GM18951 (cell line): ENCODE data around the gene FBXO24.

Source experiments
- POLR2A ChIP-seq: IDR thresholded peaks from 4 replicates; pipeline ENCODE4 v1.6.1; 2011; ENCODE audit warnings: mild to moderate bottlenecking; ENCODE audit not compliant: insufficient read length, insufficient read depth; ENCODE audit errors: extremely low read depth
- in situ Hi-C: fragments of 300-500 bp; cut with MboI; formaldehyde crosslinking; loops from one replicate; pipeline ENCODE4 v1.12.0; 2022; ENCODE audit warnings: low sequenced_read_pairs, mixed read lengths, inconsistent platforms; ENCODE audit not compliant: unreplicated experiment

The FBXO24 gene

DNA sequence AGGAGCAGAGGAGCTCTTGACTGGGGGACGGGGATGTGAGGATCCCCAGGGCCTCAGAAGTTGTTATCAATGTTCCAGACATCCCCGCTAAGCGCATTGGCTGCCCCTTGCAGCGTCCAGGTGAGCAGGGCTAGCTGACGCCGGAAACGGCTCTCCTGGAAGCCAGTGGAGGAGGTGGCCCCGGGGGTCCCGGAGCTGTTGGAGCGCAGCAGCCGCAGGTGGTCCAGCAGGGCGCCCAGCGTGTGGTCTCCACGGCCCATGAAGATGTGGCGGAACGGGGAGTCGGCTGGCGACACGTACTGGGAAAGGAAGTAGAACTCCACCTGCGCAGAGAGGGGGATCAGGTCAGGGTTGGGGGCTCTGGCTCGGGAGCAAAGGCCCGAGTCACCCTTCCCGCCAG, 34.7 kb downstream of the FBXO24 start:
- no peak for TF ChIP-seq POLR2A
- in situ Hi-C loops: no loop called here

GRCh38 chr7:100621554-100621953, 35.4 kb downstream of the FBXO24 start:
- no peak for TF ChIP-seq POLR2A
- in situ Hi-C loops: no loop called here

DNA sequence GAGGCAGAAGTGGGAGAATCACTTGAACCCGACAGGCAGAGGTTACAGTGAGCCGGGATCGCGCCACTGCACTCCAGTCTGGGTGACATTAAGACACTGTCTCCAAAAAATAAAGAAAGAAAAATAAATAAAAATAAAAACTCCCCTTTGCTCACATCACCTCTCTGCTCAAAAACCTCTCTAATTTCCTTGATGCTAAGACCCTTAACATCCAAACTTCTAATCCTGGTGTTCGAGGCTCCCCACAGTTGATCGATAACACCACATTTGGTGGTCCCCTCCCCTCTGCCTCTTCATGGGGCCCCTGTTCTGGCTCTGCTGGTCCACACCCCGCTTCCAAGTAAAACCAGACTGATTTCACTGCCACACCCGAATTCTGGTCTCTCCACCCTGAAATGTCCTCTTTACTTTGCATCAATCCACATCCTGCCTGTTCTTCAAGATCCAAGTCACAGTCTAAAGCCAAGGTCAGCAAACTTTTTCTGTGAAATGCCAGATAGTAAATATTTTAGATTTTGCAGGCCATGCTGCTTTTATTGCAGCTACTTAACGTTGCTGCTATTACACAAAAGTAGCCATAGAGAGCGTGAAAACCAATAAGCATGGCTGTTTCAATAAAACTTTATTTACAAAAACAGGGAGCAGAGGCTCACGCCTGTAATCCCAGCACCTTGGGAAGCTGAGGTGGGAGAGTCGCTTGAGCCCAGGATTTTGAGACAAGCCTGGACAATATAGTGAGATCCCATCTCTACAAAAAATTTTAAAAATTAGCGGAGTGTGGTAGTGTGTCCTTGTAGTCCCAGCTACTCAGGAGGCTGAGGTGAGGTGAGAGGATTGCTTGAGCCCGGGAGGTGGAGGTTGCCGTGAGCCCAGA, 38.1 kb downstream of the FBXO24 start:
- in situ Hi-C loops: no loop called here
- no peak for TF ChIP-seq POLR2A

- in situ Hi-C loops: no loop called here
- TF ChIP-seq POLR2A: no peak
Measured at GRCh38 chr7:100626055-100626454, 39.9 kb downstream of the FBXO24 start.

DNA sequence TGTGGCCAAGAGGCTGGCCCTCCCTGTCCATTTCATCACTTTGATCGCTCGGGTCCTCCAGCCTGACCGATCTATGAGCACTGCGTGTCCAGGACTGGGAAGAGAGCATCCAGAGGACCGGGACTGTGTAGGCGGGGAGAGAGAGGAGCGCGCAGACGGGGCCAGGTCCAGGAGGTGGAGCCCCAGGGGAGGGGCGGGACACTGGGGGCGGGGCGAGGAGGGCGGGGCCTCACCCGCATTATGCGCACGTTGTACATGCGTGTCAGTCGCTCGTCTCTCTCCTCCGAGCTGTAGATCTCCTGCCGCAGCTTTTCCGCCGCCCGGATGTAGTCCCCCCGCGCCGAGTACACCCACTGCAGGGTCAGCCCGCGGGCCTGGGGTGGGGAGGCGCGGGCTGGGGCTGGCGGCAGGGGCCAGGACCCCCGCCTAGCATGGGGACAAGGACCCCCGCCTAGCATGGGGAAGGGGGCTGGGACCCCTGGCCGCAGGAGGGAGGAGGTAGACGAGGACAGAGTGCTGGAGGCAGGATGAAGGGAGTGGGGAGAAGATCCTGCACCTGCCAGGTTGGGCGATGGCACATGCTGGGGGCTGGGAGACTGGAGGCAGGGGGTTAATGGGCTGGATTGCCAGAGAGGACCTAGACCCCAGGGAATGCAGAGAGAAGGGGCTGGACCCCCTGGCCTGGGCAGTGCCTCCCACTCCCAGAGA, 40.6 kb downstream of the FBXO24 start:
- in situ Hi-C loops: no loop called here
- TF ChIP-seq POLR2A: peak; percentile 63

DNA sequence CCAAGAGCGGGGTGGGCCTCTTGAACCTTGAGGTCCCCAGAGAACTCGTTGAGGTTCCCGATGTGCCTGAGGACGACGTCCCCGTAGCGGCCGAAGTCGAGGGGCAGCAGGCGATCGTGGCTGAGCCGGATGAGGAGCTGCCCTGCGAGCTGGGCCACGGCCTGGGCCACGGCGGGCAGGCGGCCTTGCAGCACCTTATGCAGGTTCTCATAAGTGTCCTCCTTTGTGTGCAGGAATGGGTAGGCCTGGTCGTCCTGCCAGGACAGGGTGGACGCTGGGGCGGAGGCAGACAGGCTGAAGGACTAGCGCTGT, 41.1 kb downstream of the FBXO24 start:
- in situ Hi-C loops: no loop called here

DNA sequence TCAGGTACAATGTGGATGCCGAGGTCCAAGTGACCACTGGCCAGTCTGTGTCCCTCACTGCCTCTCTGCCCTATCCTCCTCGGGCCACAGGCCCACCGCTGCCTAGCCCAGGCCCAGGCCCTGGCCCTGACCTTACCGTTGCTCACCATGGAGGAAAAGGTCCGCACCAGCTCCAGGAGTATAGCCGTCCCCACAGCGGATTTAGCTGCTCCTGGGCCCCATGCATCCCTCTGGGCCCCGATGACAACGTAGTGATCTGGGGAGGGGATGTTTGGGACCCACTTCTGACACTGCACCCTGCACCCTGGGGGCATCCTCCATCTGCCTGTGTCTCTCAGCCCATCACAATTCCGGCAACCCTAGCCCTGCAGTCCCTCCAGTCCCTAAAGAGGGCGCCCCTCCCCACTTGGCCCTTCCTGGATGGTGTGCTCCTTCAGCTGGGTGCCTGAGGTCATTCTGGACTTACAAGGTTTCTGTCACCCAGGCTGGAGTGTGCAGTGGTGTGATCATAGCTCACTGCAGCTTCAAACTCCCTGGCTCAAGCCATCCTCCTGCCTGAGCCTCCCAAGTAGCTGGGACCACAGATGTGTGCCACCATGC, 43.1 kb downstream of the FBXO24 start:
- TF ChIP-seq POLR2A: no peak
- in situ Hi-C loops: no loop called here

More for the DNA sequence above, 41.1 kb downstream of the FBXO24 start:
- TF ChIP-seq POLR2A: no peak

DNA sequence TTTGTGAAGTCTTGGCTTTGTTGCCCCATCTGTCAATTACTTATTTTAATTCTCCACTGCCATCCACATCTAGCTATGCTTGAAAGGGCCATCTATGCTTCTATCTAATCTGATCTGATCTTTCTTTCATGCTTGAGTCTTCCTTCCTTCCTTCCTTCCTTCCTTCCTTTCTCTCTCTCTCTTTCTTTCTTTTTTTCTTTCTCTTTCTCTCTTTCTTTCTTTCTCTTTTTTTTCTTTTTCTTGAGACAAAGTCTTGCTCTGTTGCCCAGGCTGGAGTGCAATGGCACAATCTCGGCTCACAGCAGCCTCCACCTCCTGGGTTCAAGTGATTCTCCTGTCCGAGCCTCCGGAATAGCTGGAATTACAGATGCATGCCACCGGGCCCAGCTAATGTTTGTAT, 43.9 kb downstream of the FBXO24 start:
- in situ Hi-C loops: no loop called here

GRCh38 chr7:100632951-100633717, 47.0 kb downstream of the FBXO24 start:
- in situ Hi-C loops: no loop called here

More for the DNA sequence above, 43.9 kb downstream of the FBXO24 start:
- no peak for TF ChIP-seq POLR2A

DNA sequence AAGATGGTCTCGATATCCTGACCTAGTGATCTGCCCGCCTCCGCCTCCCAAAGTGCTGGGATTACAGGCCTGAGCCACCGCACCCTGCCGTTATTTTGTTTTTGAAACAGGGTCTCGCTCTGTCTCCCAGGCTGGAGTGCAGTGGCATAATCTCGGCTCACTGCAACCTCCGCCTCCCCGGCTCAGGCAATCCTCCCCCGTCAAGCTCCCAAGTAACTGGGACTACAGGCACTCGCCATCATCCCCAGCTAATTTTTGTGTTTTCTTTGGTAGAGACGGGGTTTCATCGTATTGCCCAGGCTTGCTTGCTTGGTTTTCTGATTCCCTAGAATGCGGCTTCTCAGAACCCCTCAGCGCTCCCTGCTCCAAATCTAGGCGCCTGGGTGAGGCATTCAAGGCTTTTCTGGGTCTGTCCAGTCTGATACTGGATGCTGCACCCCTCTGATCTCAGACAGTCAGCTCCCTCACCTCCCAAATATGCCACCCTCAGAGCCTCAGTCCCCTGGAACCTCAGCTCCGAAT, 53.9 kb downstream of the FBXO24 start:
- no peak for TF ChIP-seq POLR2A

More at GRCh38 chr7:100632951-100633717, 47.0 kb downstream of the FBXO24 start:
- TF ChIP-seq POLR2A: peak; percentile 47

DNA sequence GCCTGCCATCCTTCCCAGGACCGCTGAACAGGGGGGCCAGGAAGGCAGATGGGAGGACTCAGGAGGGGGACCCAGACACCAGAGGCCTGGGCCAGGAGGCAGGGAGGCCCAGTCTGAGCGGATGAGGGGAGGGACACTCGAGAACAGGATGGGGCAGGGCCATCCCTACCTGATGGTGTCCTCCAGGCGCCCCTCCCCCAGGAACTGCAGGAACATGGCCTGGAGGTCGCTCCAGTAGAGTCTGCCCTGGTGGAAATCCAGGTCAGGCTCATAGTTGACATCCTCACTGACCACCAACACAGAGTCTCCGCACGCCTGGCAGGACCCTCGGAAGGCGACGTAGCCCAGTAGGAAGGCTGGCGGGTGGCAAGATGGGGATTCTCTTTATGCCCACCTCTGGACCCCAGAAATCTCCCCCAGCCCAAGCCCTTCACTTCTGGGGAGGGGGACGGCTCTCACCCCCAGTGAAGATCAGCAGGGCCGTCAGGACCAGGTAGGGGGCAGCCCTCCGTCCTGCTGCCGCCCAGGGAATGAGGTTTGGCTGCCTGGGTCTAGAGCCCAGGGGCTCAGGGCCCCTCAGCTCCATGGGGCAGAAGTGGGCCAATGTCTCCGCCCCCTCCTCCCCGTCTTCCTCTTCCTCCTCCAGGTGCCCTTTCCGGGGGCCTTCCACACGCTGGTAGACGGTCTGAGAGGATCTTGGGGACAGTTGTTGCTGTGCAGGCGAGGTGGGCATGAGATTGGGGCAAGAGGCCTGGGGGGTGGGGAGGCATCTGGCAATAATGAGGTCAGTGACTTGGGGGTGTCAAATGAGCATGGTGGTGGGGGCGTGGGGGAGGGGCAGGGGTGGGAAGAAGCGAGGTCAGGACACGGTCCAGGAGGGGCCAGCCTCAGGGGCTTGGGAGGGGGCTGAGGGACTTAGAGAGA, 54.7 kb downstream of the FBXO24 start:
- no peak for TF ChIP-seq POLR2A
- in situ Hi-C loops: no loop called here

More for the DNA sequence above, 53.9 kb downstream of the FBXO24 start:
- in situ Hi-C loops: no loop called here

DNA sequence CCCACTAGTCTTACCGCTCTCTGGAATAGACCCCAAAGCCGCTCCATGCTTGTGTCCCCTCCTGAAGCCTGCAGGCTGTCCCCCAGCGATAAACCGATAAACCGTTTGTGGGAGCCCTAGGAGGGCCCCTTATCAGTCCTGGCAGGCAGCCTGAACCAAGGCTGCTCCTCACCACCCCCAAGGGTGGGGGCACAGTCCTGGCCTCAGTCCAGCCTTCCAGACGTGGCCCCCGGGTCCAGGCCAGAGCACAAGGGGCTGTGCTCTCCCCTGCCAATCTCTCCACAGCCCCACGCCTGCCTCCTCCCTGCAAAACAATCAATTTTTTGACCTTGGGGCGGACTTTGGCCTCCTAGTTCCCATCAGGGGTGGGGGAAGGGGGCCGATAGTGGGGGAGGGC, 55.3 kb downstream of the FBXO24 start, which contains the start of gene TFR2:
TSS of gene TFR2 (minus strand) at position 90 of the 397 bp plus-strand sequence. CDS start at position 47, 43 bp downstream.
- TF ChIP-seq POLR2A: no peak
- in situ Hi-C loops: no loop called here
